HepG2 (cell line): ENCODE data around the gene RERE. TPM values are rescaled to one million over a fixed set of nuclear protein-coding genes. Genes with fewer than 3 reads are reported as not detected.

Experiments used
- CREM ChIP-seq, 2 experiments: sonication (generic) in 1 of 2; formaldehyde crosslinking in 1 of 2; IDR thresholded peaks; 2 replicates each; pipeline versions ENCODE4 v1.4.0 to v1.6.1; 2016 to 2020; ENCODE audit warnings: antibody characterized with exemption in 1 of 2, mild to moderate bottlenecking in 1 of 2, missing genetic modification reagents in 1 of 2
- EED ChIP-seq: sonication (generic); formaldehyde crosslinking; IDR thresholded peaks from 2 replicates; pipeline ENCODE4 v1.5.0; 2020; ENCODE audit warnings: mild to moderate bottlenecking, missing genetic modification reagents
- HES4 ChIP-seq: sonication (generic); formaldehyde crosslinking; IDR thresholded peaks from 2 replicates; pipeline ENCODE4 v1.9.0; 2021; ENCODE audit warnings: mild to moderate bottlenecking, missing genetic modification reagents, borderline replicate concordance
- HNRNPH1 ChIP-seq: fragments of 200-400 bp; formaldehyde crosslinking; optimal IDR thresholded peaks from 2 replicates; pipeline ENCODE3; 2017; ENCODE audit warnings: mild to moderate bottlenecking, low read depth, low read length
- MZF1 ChIP-seq: sonication (generic); formaldehyde crosslinking; IDR thresholded peaks from 2 replicates; pipeline ENCODE4 v1.8.1; 2023; ENCODE audit warnings: mild to moderate bottlenecking, missing genetic modification reagents, borderline replicate concordance
- NR2F1 ChIP-seq, 2 experiments: fragments of 450-650 bp in 1 of 2; formaldehyde crosslinking in 1 of 2; IDR thresholded peaks; 2 replicates each; pipeline versions ENCODE4 v1.5.0 to v1.6.1; 2016 to 2020; ENCODE audit warnings: mild to moderate bottlenecking in 1 of 2, missing compliant biosample characterization in 1 of 2, missing genetic modification reagents in 1 of 2, moderate library complexity in 1 of 2
- RAD51 ChIP-seq: fragments of 450-650 bp; IDR thresholded peaks from 2 replicates; pipeline ENCODE4 v1.6.1; 2016; ENCODE audit warnings: borderline replicate concordance
- RFX1 ChIP-seq: fragments of 450-650 bp; IDR thresholded peaks from 2 replicates; pipeline ENCODE4 v1.6.1; 2017
- SALL1 ChIP-seq: sonication (generic); formaldehyde crosslinking; IDR thresholded peaks from 2 replicates; pipeline ENCODE4 v1.8.0; 2022; ENCODE audit warnings: mild to moderate bottlenecking, missing genetic modification reagents
- SETDB1 ChIP-seq: sonication (generic); formaldehyde crosslinking; IDR thresholded peaks from 2 replicates; pipeline ENCODE4 v1.5.1; 2020; ENCODE audit warnings: missing genetic modification reagents, mild to moderate bottlenecking, borderline replicate concordance
- SMAD1 ChIP-seq: sonication (generic); formaldehyde crosslinking; IDR thresholded peaks from 2 replicates; pipeline ENCODE4 v1.4.0; 2020; ENCODE audit warnings: missing genetic modification reagents, low read depth, mild to moderate bottlenecking, borderline replicate concordance
- ZBTB26 ChIP-seq: IDR thresholded peaks from 2 replicates; pipeline ENCODE4 v1.6.1; 2016; ENCODE audit warnings: missing compliant biosample characterization, missing genetic modification reagents, borderline replicate concordance
- ZBTB3 ChIP-seq: sonication (generic); formaldehyde crosslinking; IDR thresholded peaks from 2 replicates; pipeline ENCODE4 v1.4.0; 2020; ENCODE audit warnings: low read depth, mild to moderate bottlenecking, moderate library complexity, missing genetic modification reagents, borderline replicate concordance
- ZBTB43 ChIP-seq: sonication (generic); formaldehyde crosslinking; conservative IDR thresholded peaks from 2 replicates; pipeline ENCODE4 v1.4.0; 2020; ENCODE audit warnings: missing genetic modification reagents
- ZBTB49 ChIP-seq: sonication (generic); formaldehyde crosslinking; IDR thresholded peaks from 2 replicates; pipeline ENCODE4 v1.4.0; 2020; ENCODE audit warnings: missing genetic modification reagents, borderline replicate concordance
- ZNF24 ChIP-seq: fragments of 450-650 bp; IDR thresholded peaks from 2 replicates; pipeline ENCODE4 v1.6.1; 2017; ENCODE audit warnings: antibody characterized with exemption, mild to moderate bottlenecking
- ZNF326 ChIP-seq: sonication (generic); formaldehyde crosslinking; IDR thresholded peaks from 2 replicates; pipeline ENCODE4 v1.4.0; 2020; ENCODE audit warnings: missing genetic modification reagents, borderline replicate concordance
- ZNF792 ChIP-seq: IDR thresholded peaks from 2 replicates; pipeline ENCODE4 v1.6.1; 2016
- ZSCAN9 ChIP-seq: IDR thresholded peaks from 2 replicates; pipeline ENCODE4 v1.6.1; 2016; ENCODE audit warnings: borderline replicate concordance
- polyA plus RNA-seq, 8 experiments: library from polyadenylated mRNA; depleted of rRNA in 3 of 8; stranded (reverse) in 7 of 8; unstranded in 1 of 8; fragments of >200 nt; fragmentation: Illumina TruSeq in 4 of 8; extraction: Trizol in 4 of 8; gene quantifications; 2 replicates each; pipeline versions ENCODE4 v1.2.1 to v1.2.3, GENCODE V29; 2011 to 2016; ENCODE audit warnings: low read depth in 4 of 8, missing spikeins in 1 of 8, mixed read lengths in 1 of 8; ENCODE audit not compliant: insufficient read depth in 1 of 8
- total RNA-seq, 5 experiments: library from RNA; depleted of rRNA; stranded (reverse); fragments of >200 nt; fragmentation: Illumina TruSeq; extraction: Trizol; gene quantifications; 2 replicates each; pipeline ENCODE4 v1.2.3, GENCODE V29; 2016; ENCODE audit warnings: low read depth in 1 of 5
- TF ChIP-seq, protein P1 (sequence below): fragments of 450-650 bp; IDR thresholded peaks from 2 replicates; pipeline ENCODE4 v1.6.1; 2017; ENCODE audit warnings: mild to moderate bottlenecking
- TF ChIP-seq, protein P2 (sequence below): sonication (generic); formaldehyde crosslinking; IDR thresholded peaks from 2 replicates; pipeline ENCODE4 v1.5.1; 2020; ENCODE audit warnings: missing genetic modification reagents, mild to moderate bottlenecking, borderline replicate concordance
- TF ChIP-seq, protein P3 (sequence below): sonication (generic); formaldehyde crosslinking; IDR thresholded peaks from 2 replicates; pipeline ENCODE4 v1.5.0; 2020; ENCODE audit warnings: missing genetic modification reagents

The RERE gene
- total and polyA plus RNA-seq, 2 of the 13 experiments (the other 11 are each of a cell fraction or from before 2014, with no cell fraction given) = 18.3 to 21.9 TPM

GRCh38 chr1:8663915-8664329 is 153.5 kb downstream of the RERE start (continued):
- TF ChIP-seq ZNF792 (CRISPR knock-in tag) (no peak), ZBTB26 (no peak), SETDB1 (CRISPR knock-in tag) (no peak), ZNF326 (CRISPR knock-in tag) (no peak), RAD51 (no peak), EED (CRISPR knock-in tag) (no peak), CREM (IDR thresholded peaks at IDR 0.05) (peak; percentile 72), CREM (CRISPR knock-in tag; IDR thresholded peaks at IDR 0.05) (no peak), NR2F1 (CRISPR knock-in tag; IDR thresholded peaks at IDR 0.05) (no peak), HES4 (CRISPR knock-in tag) (no peak), RFX1 (no peak), ZSCAN9 (CRISPR knock-in tag) (no peak), ZBTB43 (CRISPR knock-in tag) (no peak), HNRNPH1 (no peak), ZBTB49 (CRISPR knock-in tag) (no peak), SMAD1 (no peak), ZBTB3 (CRISPR knock-in tag) (no peak), SALL1 (CRISPR knock-in tag) (peak; percentile 89), ZNF24 (no peak), MZF1 (CRISPR knock-in tag) (no peak)
- TF ChIP-seq, protein P1, sequence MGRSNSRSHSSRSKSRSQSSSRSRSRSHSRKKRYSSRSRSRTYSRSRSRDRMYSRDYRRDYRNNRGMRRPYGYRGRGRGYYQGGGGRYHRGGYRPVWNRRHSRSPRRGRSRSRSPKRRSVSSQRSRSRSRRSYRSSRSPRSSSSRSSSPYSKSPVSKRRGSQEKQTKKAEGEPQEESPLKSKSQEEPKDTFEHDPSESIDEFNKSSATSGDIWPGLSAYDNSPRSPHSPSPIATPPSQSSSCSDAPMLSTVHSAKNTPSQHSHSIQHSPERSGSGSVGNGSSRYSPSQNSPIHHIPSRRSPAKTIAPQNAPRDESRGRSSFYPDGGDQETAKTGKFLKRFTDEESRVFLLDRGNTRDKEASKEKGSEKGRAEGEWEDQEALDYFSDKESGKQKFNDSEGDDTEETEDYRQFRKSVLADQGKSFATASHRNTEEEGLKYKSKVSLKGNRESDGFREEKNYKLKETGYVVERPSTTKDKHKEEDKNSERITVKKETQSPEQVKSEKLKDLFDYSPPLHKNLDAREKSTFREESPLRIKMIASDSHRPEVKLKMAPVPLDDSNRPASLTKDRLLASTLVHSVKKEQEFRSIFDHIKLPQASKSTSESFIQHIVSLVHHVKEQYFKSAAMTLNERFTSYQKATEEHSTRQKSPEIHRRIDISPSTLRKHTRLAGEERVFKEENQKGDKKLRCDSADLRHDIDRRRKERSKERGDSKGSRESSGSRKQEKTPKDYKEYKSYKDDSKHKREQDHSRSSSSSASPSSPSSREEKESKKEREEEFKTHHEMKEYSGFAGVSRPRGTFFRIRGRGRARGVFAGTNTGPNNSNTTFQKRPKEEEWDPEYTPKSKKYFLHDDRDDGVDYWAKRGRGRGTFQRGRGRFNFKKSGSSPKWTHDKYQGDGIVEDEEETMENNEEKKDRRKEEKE = no peak
- TF ChIP-seq, protein P2, sequence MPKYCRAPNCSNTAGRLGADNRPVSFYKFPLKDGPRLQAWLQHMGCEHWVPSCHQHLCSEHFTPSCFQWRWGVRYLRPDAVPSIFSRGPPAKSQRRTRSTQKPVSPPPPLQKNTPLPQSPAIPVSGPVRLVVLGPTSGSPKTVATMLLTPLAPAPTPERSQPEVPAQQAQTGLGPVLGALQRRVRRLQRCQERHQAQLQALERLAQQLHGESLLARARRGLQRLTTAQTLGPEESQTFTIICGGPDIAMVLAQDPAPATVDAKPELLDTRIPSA (CRISPR knock-in tag) = no peak
- TF ChIP-seq, protein P3, sequence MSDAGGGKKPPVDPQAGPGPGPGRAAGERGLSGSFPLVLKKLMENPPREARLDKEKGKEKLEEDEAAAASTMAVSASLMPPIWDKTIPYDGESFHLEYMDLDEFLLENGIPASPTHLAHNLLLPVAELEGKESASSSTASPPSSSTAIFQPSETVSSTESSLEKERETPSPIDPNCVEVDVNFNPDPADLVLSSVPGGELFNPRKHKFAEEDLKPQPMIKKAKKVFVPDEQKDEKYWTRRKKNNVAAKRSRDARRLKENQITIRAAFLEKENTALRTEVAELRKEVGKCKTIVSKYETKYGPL (CRISPR knock-in tag) = no peak
